K562 (cell line): ENCODE measurements around the gene CHRNB1. TPM values are rescaled to one million over a fixed set of nuclear protein-coding genes. Genes with fewer than 3 reads are reported as not detected.
A peak's percentile ranks its signal among the peaks of the same experiment; 100 is the strongest.

Source experiments
- ATAC-seq: fragments of 200-7000 bp; cut with Tn5 transposase; 3 replicates; pipeline ENCODE4 v1.9.1; 2020; ENCODE audit warnings: moderate library complexity
- BruUV-seq: library from RNA; stranded (reverse); fragments of 400-500 nt; replicated peaks from 2 replicates; lab custom pipeline; 2021; lab: Mats Ljungman, UMichigan
- CTCF ChIA-PET: fragments of 300-600 bp; formaldehyde crosslinking; extraction: SDS; loops from one replicate; lab custom pipeline; 2021; ENCODE audit warnings: low intra/inter-chr PET ratio; lab: Yijun Ruan, JAX
- POLR2A ChIA-PET: fragments of 300-600, 350-650 bp; sonication (Branson Sonifier 250); formaldehyde crosslinking; extraction: SDS; loops from one replicate; lab custom pipeline; 2021; ENCODE audit warnings: antibody characterized with exemption, inconsistent platforms; lab: Yijun Ruan, JAX
- DNase-seq, 4 experiments: peaks; one replicate each; pipeline versions ENCODE4 v3.0.0 to v3.0.0-alpha.2; 2011 to 2018; ENCODE audit warnings: low spot score in 3 of 4, mixed read lengths in 3 of 4; ENCODE audit errors: extremely low read depth in 1 of 4
- FAIRE-seq: peaks from 2 replicates; lab custom pipeline; 2011; peaks lifted over from hg19 to GRCh38; lab: Jason Lieb, UNC
- H2AFZ ChIP-seq: 2 replicates; pipeline ENCODE4 v1.6.0; 2011; ENCODE audit warnings: low read depth, low read length, control low read depth, inconsistent platforms
- H3K27ac ChIP-seq: fragments of 200-600 bp; 3 replicates; pipeline ENCODE4 v1.8.0; 2011; ENCODE audit warnings: low read depth, mild to moderate bottlenecking, control low read depth, inconsistent platforms, low read length, moderate library complexity, mixed read lengths; ENCODE audit errors: extremely low read depth
- H3K27me3 ChIP-seq, 2 experiments: fragments of 300-600 bp in 1 of 2; 2 replicates in 1 of 2; 3 replicates in 1 of 2; pipeline versions ENCODE4 v1.6.0 to v1.8.0; 2011; ENCODE audit warnings: inconsistent platforms in 2 of 2, low read length in 2 of 2, mild to moderate bottlenecking in 1 of 2, mixed read lengths in 1 of 2, moderate library complexity in 1 of 2; ENCODE audit not compliant: control insufficient read depth in 2 of 2, insufficient read depth in 2 of 2
- H3K36me3 ChIP-seq: fragments of 300-600 bp; 3 replicates; pipeline ENCODE4 v1.8.0; 2011; ENCODE audit warnings: mild to moderate bottlenecking, low read length, inconsistent platforms; ENCODE audit not compliant: control insufficient read depth, insufficient read depth
- H3K4me1 ChIP-seq, 2 experiments: fragments of 200-600 bp in 1 of 2; replicated peaks in 1 of 2; 2 replicates in 1 of 2; 3 replicates in 1 of 2; pipeline versions ENCODE4 v1.5.1 to v1.8.0; 2011; ENCODE audit warnings: inconsistent platforms in 2 of 2, low read length in 2 of 2, mild to moderate bottlenecking in 1 of 2, mixed read lengths in 1 of 2, moderate library complexity in 1 of 2; ENCODE audit not compliant: control insufficient read depth in 2 of 2, insufficient read depth in 2 of 2
- H3K4me2 ChIP-seq: 2 replicates; pipeline ENCODE4 v1.6.1; 2011; ENCODE audit warnings: low read length, control low read depth, inconsistent platforms, mixed read lengths; ENCODE audit not compliant: insufficient read depth
- H3K4me3 ChIP-seq: fragments of 200-600 bp; sonication (generic), shearing (Covaris generic); 2 replicates; pipeline ENCODE4 v1.5.1; 2016; ENCODE audit warnings: control low read depth, inconsistent platforms
- H3K79me2 ChIP-seq: fragments of 200-600 bp; 3 replicates; pipeline ENCODE4 v1.8.0; 2011; ENCODE audit warnings: low read length, inconsistent platforms; ENCODE audit not compliant: control insufficient read depth, insufficient read depth
- H3K9ac ChIP-seq, 2 experiments: 2 replicates each; pipeline versions ENCODE4 v1.6.0 to v1.6.1; 2011; ENCODE audit warnings: low read depth in 2 of 2, low read length in 2 of 2, control low read depth in 1 of 2, inconsistent platforms in 1 of 2, mild to moderate bottlenecking in 1 of 2, mixed read lengths in 1 of 2; ENCODE audit not compliant: insufficient read depth in 1 of 2
- H3K9me1 ChIP-seq: one replicate; pipeline ENCODE4 v1.6.0; 2011; ENCODE audit warnings: inconsistent platforms, mild to moderate bottlenecking, low read length, moderate library complexity; ENCODE audit not compliant: control insufficient read depth, insufficient read depth
- H3K9me3 ChIP-seq: replicated peaks from 2 replicates; pipeline ENCODE4 v1.5.1; 2011; ENCODE audit warnings: low read depth, low read length, inconsistent platforms; ENCODE audit not compliant: control insufficient read depth, insufficient read depth
- H4K20me1 ChIP-seq: replicated peaks from 2 replicates; pipeline ENCODE4 v1.6.1; 2011; ENCODE audit warnings: low read length, inconsistent platforms, mixed read lengths; ENCODE audit not compliant: control insufficient read depth, insufficient read depth
- ASH1L ChIP-seq: fragments of 450-650 bp; IDR thresholded peaks from 2 replicates; pipeline ENCODE4 v1.6.1; 2018; ENCODE audit warnings: borderline replicate concordance, mild to moderate bottlenecking, low read depth; ENCODE audit not compliant: partially characterized antibody
- ELK3 ChIP-seq: fragments of 450-650 bp; formaldehyde crosslinking; IDR thresholded peaks from 2 replicates; pipeline ENCODE4 v1.4.0; 2020; ENCODE audit warnings: mild to moderate bottlenecking
- GTF2F1 ChIP-seq: IDR thresholded peaks from 2 replicates; pipeline ENCODE4 v1.6.1; 2011; ENCODE audit warnings: low read depth, low read length, improper control_type of control experiment
- KLF13 ChIP-seq: fragments of 450-650 bp; IDR thresholded peaks from 2 replicates; pipeline ENCODE4 v1.6.1; 2016; ENCODE audit warnings: missing genetic modification characterization, low read depth, mild to moderate bottlenecking, missing compliant biosample characterization, moderate library complexity, borderline replicate concordance
- MTF1 ChIP-seq: fragments of 250-450 bp; sonication (Bioruptor Pico); IDR thresholded peaks from 2 replicates; pipeline ENCODE4 v1.9.0; 2021; ENCODE audit warnings: moderate library complexity, mild to moderate bottlenecking, inconsistent platforms, borderline replicate concordance
- RAD21 ChIP-seq, 2 experiments: fragments of 250-450 bp in 1 of 2; fragments of 450-650 bp in 1 of 2; sonication (Bioruptor Pico) in 1 of 2; formaldehyde crosslinking in 1 of 2; IDR thresholded peaks in 1 of 2; conservative IDR thresholded peaks in 1 of 2; 2 replicates each; pipeline versions ENCODE4 v1.4.0 to v1.8.0; 2020 to 2022; ENCODE audit warnings: mild to moderate bottlenecking in 2 of 2, moderate library complexity in 1 of 2
- RBM17 ChIP-seq: fragments of 200-400 bp; formaldehyde crosslinking; IDR thresholded peaks from 2 replicates; pipeline ENCODE4 v1.6.1; 2017; ENCODE audit warnings: low read depth, mild to moderate bottlenecking, low read length, borderline replicate concordance
- TAF1 ChIP-seq: IDR thresholded peaks from 2 replicates; pipeline ENCODE4 v1.6.1; 2011; ENCODE audit warnings: mild to moderate bottlenecking, low read length, moderate library complexity; ENCODE audit not compliant: insufficient read depth, control insufficient read depth, severe bottlenecking; ENCODE audit errors: extremely low read depth
- TGIF2 ChIP-seq: sonication (generic); formaldehyde crosslinking; IDR thresholded peaks from 2 replicates; pipeline ENCODE4 v1.8.1; 2022; ENCODE audit warnings: mild to moderate bottlenecking, missing genetic modification reagents, moderate library complexity
- THAP12 ChIP-seq: fragments of 250-450 bp; sonication (Bioruptor Pico); IDR thresholded peaks from 2 replicates; pipeline ENCODE4 v1.9.0; 2021; ENCODE audit warnings: mild to moderate bottlenecking, inconsistent platforms
- TSC22D4 ChIP-seq: fragments of 450-650 bp; IDR thresholded peaks from 2 replicates; pipeline ENCODE4 v1.6.1; 2016; ENCODE audit warnings: missing genetic modification characterization, missing biosample characterization, control low read depth
- ZBTB17 ChIP-seq: fragments of 450-650 bp; formaldehyde crosslinking; IDR thresholded peaks from 2 replicates; pipeline ENCODE4 v1.4.0; 2020; ENCODE audit warnings: mild to moderate bottlenecking
- ZNF140 ChIP-seq: fragments of 250-450 bp; sonication (Bioruptor Pico); IDR thresholded peaks from 2 replicates; pipeline ENCODE4 v1.8.0; 2021; ENCODE audit warnings: moderate library complexity, mild to moderate bottlenecking, inconsistent platforms
- ZNF740 ChIP-seq, 3 experiments: fragments of 200-800 bp in 1 of 3; sonication (Bioruptor generic) in 1 of 3; sonication (generic) in 1 of 3; formaldehyde crosslinking in 1 of 3; IDR thresholded peaks; 2 replicates each; pipeline versions ENCODE4 v1.6.1 to v1.8.0; 2016 to 2022; ENCODE audit warnings: mild to moderate bottlenecking in 2 of 3, missing compliant biosample characterization in 2 of 3, missing genetic modification characterization in 2 of 3, missing genetic modification reagents in 1 of 3
- WGBS: fragments of 100-300 bp; shearing (Covaris generic); methylation state at CpG from one replicate; pipeline ENCODE4 v1.1.6; 2016; ENCODE audit warnings: low coverage, mixed read lengths; ENCODE audit not compliant: insufficient coverage; ENCODE audit errors: missing lambda C conversion rate; 5-methylcytosine and 5-hydroxymethylcytosine counted together
- in situ Hi-C: fragments of 300-500 bp; cut with MboI; formaldehyde crosslinking; loops from 4 replicates; pipeline ENCODE4 v1.15.0; 2018; ENCODE audit warnings: inconsistent platforms, mixed read lengths
- intact Hi-C: fragments of 100-400 bp; cut with micrococcal nuclease; formaldehyde crosslinking; loops from 2 replicates; pipeline ENCODE4 v1.14.2; 2022
- polyA plus RNA-seq, 8 experiments: library from polyadenylated mRNA; depleted of rRNA in 4 of 8; stranded (reverse) in 5 of 8; unstranded in 3 of 8; fragments of >200 nt; fragmentation: Nextera tagmentation in 2 of 8; fragmentation: Illumina TruSeq in 1 of 8; extraction: Ambion mirVana in 2 of 8; extraction: Trizol in 1 of 8; gene quantifications; 2 replicates each; pipeline versions ENCODE4 v1.2.1 to v1.2.3, GENCODE V29; 2011 to 2014; ENCODE audit warnings: inconsistent platforms in 1 of 8, missing spikeins in 1 of 8
- total RNA-seq, 7 experiments: library from RNA; depleted of rRNA in 6 of 7; stranded (reverse); fragments of >200 nt in 6 of 7; fragmentation: Illumina TruSeq in 2 of 7; extraction: Trizol in 2 of 7; gene quantifications; 2 replicates each; pipeline versions ENCODE4 v1.2.1 to v1.2.3, GENCODE V29; 2011 to 2021; ENCODE audit warnings: low replicate concordance in 1 of 7

The CHRNB1 gene
- total and polyA plus RNA-seq, 9 of the 15 experiments (the other 6 are each of a cell fraction or from before 2014, with no cell fraction given), result 4.7 to 12.3 (median 6.8) TPM

- TF ChIP-seq RAD21 (CRISPR knock-in tag; conservative IDR thresholded peaks at IDR 0.05 in 1 of 2, IDR thresholded peaks at IDR 0.05 in 1 of 2) (no peak), RBM17 (no peak), ZNF740 (CRISPR knock-in tag; IDR thresholded peaks at IDR 0.05) (no peak), ZNF740 (tag; IDR thresholded peaks at IDR 0.05) (no peak), TGIF2 (CRISPR knock-in tag) (no peak)
- TF ChIP-seq, all 486 proteins: peak for 21
Measured at GRCh38 chr17:7466639-7467341, 21.9 kb downstream of the CHRNB1 start (continued).

GRCh38 chr17:7467498-7467897 lies 22.6 kb downstream of the CHRNB1 start:
- H3K36me3 ChIP-seq, result peaks cover 30% of the 10 kb centered on the region; the same call in 1 of the 3 replicates
- intact Hi-C loops, result no loop called here
- no peak overlapping the region for H2AFZ ChIP-seq
- H3K9me3 ChIP-seq, result no peaks in the 10 kb centered on the region
- CTCF ChIA-PET, result no interaction called here
- H3K4me1 ChIP-seq, result peaks cover 8 to 28% of the 10 kb centered on the region in 2 experiments
- peaks cover 22% of the 10 kb centered on the region for H3K79me2 ChIP-seq
- H3K27ac ChIP-seq, result peak overlapping the region; percentile 70
- H3K9me1 ChIP-seq, result no peaks in the 10 kb centered on the region
- ATAC-seq (no peak), FAIRE-seq (no peak), DNase-seq (no peak)
- H4K20me1 ChIP-seq, result no peaks in the 10 kb centered on the region
- no peak overlapping the region for H3K4me2 ChIP-seq
- H3K4me3 ChIP-seq, result no peak overlapping the region
- peak overlapping the region in 1 of 2 experiments; percentile 55; a peak in 2 of 4 replicates for H3K9ac ChIP-seq
- no peaks in the 10 kb centered on the region for H3K27me3 ChIP-seq
- WGBS, result 83% methylated on average over 3 of the region's 3 CpGs
- BruUV-seq, result no TSS peak
- POLR2A ChIA-PET, result interaction anchor here (0.6 to 3.2 kb wide), 5 partner anchors 11 to 395 kb away, joined by 3 to 10 read pairs (median 3); partner anchors contain the start of genes POLR2A, SLC35G6 and ZBTB4
- in situ Hi-C loops, result no loop called here
- TF ChIP-seq THAP12 (CRISPR knock-in tag) (no peak), ZNF140 (CRISPR knock-in tag) (no peak), ELK3 (CRISPR knock-in tag) (no peak), GTF2F1 (no peak), TSC22D4 (tag) (no peak), MTF1 (no peak), KLF13 (no peak), ZBTB17 (CRISPR knock-in tag) (no peak), ASH1L (no peak), TAF1 (no peak)
